Left ventricle myocardium superior (tissue), 1 donor: Measurements from ENCODE around the gene TMCC2. TPM values are rescaled to one million over a fixed set of nuclear protein-coding genes. Genes with fewer than 3 reads are reported as not detected.
A peak's percentile ranks its signal among the peaks of the same experiment; 100 is the strongest.

ENCODE experiments used
- ATAC-seq: fragments of 200-7000 bp; cut with Tn5 transposase; one replicate; pipeline ENCODE4 v1.9.1; 2020; ENCODE audit warnings: mild to moderate bottlenecking, moderate library complexity
- DNase-seq: peaks from one replicate; pipeline ENCODE4 v3.0.0-alpha.2; 2020
- intact Hi-C: fragments of 100-400 bp; cut with micrococcal nuclease; formaldehyde crosslinking; loops from one replicate; pipeline ENCODE4 v1.11.0; 2022
- total RNA-seq: library from RNA; stranded (reverse); fragmentation: NEBNext Ultra II Directional; extraction: Animal tissue kit (Norgen Biotek cat#: 25700); gene quantifications from one replicate; pipeline ENCODE4 v1.2.1, GENCODE V29; 2021
- donor health status: DM: no; HTN: yes; CAD: no; lungs with severe emphysema.

Gene TMCC2
- total RNA-seq, 1 donor from 2014 or later = 1.3 TPM

GRCh38 chr1:205236951-205237475, 9.3 kb downstream of the TMCC2 start:
- intact Hi-C loops = no loop called here
- DNase-seq (no peak), ATAC-seq (no peak)

- intact Hi-C loops = no loop called here
- no peak for DNase-seq
- ATAC-seq = peak; percentile 25
These were observed 10.1 kb downstream of the TMCC2 start for GRCh38 chr1:205237526-205238484.

GRCh38 chr1:205239078-205239477, 11.3 kb downstream of the TMCC2 start:
- no peak for ATAC-seq
- no peak for DNase-seq
- intact Hi-C loops = no loop called here

- intact Hi-C loops = no loop called here
- no peak for DNase-seq
- no peak for ATAC-seq
These were observed 12.4 kb downstream of the TMCC2 start for GRCh38 chr1:205240118-205240517.

DNA sequence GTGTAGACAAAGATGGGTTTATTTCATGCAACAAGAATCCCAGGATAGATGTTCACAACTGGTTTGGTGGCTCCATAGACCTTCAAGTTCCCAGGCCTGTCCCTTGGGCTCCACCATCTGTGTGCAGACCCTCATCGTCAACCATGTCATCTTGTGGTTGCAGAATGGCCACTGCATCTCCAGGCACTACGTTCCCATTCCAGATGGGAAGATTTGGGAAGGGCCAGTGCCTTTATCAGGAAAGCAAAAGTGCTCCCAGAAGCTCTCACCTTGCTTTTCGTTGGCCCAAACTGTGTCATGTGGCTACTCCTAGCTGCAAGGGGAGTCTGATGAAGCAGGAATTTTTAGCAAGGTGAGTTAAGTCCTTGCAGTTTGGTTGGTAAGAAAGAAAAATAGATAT, 12.8 kb downstream of the TMCC2 start:
- intact Hi-C loops = no loop called here
- no peak for DNase-seq
- no peak for ATAC-seq

DNA sequence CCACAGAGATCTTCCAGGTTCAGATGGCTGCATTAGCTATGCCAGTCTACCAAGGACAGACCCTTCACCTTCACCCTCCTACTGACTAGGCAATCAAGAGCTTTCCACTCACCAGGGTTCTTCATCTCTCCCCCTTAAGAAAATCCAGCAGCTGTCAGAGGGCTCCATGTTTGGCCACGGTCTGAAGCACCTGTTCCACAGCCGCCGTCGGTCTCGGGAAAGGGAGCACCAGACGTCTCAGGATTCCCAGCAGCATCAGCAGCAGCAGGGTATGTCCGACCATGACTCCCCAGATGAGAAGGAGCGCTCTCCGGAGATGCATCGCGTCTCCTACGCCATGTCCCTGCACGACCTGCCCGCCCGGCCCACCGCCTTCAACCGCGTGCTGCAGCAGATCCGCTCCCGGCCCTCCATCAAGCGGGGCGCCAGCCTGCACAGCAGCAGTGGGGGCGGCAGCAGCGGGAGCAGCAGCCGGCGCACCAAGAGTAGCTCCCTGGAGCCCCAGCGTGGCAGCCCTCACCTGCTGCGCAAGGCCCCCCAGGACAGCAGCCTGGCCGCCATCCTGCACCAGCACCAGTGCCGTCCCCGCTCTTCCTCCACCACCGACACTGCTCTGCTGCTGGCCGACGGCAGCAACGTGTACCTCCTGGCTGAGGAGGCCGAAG, 13.8 kb downstream of the TMCC2 start:
- DNase-seq (no peak), ATAC-seq (no peak)
- intact Hi-C loops = no loop called here

GRCh38 chr1:205243350-205244191, 15.8 kb downstream of the TMCC2 start:
- intact Hi-C loops = no loop called here
- ATAC-seq = no peak
- DNase-seq = no peak

DNA sequence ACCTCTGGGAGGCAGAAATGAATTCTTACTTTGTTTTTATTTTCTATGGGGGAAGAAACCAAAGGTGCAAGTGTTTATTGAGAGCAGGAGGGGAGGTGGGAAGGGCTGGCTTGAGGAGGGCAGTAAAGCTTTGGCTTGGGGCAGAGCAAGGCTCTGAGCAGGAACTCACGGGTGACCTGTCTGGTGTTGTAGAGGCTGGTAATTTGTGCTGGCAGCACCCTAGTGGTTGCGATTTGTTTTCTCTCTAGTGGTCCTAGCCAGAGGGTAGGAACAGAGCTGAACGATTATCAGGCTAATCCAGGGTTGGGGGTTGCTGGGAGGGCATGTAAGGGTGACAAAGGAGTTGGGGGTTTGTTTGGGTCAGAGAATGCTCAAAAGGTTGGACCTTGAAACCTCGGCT, 16.6 kb downstream of the TMCC2 start:
- intact Hi-C loops = no loop called here
- DNase-seq (no peak), ATAC-seq (no peak)

- intact Hi-C loops = no loop called here
- ATAC-seq (no peak), DNase-seq (no peak)
These were observed 17.4 kb downstream of the TMCC2 start for GRCh38 chr1:205245096-205245495.

DNA sequence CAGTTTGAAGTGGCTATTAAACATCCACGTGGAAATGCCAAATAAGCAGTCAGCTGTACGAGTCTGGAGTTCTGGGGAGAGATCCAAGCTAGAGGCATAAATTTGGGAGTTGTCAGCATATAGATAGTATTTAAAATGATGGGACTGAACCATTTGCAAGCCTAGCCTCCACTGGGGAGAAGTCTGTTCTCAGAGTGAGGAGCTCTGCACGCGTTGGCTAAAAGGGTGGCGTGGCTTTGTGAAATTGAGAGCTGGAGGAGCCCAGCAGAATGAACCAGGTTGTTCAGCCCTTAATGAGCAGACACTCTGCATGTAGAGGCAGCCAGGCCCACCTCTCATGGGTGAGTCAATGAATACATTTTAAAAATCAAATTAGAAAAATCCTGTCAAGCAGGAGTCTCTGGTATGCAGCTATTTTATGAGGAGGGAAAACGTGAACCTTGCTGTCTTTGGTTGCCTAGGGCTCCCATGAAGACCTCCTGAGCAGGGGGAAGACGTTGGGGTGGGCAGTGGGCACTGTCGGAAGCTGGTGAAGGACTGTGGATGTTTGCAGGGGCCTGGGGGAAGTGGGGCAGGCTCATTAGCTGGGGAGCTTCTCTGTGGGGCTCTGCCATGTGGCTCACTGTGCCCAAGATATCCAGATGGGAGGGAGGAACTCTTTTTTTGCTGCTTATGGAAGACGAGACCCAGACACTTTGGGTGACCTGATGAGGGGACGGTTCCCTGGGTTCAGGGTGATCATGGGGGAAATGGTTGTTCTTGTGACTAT, 18.8 kb downstream of the TMCC2 start:
- ATAC-seq (no peak), DNase-seq (no peak)
- intact Hi-C loops = no loop called here

DNA sequence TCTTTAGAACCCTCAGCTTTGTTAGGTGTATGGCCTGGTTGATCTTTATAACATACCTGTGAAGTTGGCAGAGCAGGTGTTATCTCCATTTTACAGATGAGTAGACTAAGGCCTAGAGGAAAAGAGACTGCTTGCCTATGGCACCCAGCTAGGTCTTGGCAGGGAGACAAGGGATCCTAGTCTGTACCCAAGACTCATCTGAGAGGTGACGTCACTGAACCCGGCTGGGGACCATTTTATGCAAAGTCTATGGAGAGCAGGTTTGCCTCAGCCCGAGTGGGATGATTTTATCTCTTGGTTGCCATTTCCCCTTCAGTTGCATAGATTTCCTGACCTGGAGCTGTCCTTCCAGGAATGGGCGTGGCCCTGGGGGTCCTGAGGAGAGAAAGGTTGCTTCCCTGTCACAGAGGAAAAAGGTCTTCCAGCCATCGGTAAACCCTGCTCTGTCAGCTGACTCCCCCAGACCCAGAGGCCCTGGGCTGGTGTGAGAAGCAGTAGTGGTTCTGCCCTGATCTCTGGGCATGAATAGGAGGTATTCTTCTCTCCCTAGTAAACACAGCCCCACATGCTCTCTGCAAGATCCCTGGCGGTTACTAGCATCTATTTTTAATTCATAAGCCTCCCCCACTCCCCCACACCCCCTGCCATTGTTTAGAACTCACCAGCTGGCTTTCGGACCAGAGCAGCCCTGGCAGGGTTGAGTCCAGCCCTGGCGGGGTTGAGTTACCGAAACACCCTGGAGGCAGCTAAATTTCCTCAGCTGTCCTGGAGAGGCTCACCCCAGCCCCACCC, 19.6 kb downstream of the TMCC2 start:
- DNase-seq (no peak), ATAC-seq (peak; percentile 72)
- intact Hi-C loops = no loop called here

DNA sequence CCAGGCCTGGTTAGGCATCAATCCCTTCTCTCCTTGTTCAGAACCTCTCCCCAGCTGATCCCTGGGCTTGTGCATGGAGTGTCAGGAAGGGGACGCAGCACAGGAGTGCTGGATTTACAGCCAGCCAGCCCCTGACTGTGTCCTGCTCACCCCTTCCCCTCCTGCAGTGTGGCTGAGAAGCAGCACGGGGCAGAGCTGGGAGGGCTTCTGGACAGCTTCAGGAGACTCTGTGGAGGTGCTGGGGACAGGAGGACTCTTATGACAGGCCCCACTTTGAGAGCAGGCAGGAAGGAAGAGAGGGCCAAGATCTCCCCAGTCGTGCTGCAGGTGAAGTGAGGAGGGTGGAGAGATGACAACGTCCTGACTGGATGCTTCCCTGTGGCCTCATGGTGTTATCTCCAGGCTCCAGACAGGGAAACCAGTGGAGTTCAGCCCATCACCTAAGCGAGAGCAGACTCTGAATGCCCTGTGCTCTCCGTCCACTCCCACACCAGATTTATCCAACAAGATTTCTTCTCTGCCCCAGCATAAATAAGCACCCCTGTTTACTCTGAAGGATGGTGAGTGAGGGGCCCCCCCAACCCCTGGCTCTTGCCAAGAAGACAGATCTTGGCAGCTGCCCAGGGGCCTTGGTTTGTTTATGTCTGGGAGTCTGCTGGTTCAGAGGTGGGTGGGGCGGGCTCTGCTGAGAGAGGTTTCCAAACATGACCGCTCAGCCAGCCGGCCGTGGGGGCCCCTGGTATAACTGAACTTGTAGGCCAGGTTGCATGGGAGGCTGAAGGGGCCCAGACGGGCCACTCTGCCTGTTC, 21.3 kb downstream of the TMCC2 start:
- DNase-seq (peak; percentile 50), ATAC-seq (peak; percentile 48)
- intact Hi-C loops = no loop called here

DNA sequence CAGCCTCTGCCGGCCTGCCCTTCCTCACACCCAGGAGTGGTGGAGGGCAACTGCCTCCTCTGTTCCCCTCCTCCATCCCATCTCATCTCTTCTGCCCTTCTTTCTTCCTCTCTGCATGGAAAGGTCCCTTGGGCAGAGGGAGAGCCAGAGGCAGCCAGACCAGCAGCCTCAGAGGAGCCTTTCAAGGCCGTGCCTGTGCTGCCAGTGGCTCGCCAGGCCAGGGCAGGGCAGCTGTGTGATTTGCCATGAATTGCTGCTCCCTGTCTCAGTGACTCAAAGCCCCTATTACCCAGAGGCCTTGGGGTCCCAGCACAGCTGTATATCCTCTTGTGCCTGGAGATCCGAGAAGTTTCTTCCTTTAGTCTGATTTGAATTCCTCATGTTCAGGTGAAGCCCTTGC, 21.9 kb downstream of the TMCC2 start:
- intact Hi-C loops = loop anchor here (10.0 kb wide), 1 partner anchor 265 kb away; no protein-coding TSS in a partner anchor
- DNase-seq = no peak
- no peak for ATAC-seq

- DNase-seq (no peak), ATAC-seq (no peak)
- intact Hi-C loops = loop anchor here (10.0 kb wide), 1 partner anchor 266 kb away; no protein-coding TSS in a partner anchor
These were observed 23.0 kb downstream of the TMCC2 start for GRCh38 chr1:205250699-205251098.

DNA sequence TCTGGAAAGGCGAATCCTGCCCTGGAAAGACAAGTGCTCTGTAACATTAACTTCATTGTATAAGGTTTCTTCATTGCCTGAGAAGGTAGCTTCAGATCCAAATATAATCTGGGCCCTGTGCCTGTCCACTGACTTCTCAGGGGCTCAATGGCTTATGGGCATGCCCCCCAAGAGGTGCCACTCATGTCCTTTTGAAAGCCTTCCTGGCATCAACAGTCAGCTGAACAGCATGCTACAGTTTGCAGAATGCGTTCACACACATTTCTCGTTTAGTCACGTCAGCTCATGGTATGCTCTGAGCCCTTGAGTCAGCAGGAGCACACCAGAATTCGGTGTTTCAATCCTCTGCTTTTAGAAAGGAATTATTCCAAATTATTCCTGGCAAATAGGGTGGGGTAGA, 23.8 kb downstream of the TMCC2 start:
- ATAC-seq = no peak
- intact Hi-C loops = loop anchor here (10.0 kb wide), 1 partner anchor 267 kb away; no protein-coding TSS in a partner anchor
- DNase-seq = no peak

DNA sequence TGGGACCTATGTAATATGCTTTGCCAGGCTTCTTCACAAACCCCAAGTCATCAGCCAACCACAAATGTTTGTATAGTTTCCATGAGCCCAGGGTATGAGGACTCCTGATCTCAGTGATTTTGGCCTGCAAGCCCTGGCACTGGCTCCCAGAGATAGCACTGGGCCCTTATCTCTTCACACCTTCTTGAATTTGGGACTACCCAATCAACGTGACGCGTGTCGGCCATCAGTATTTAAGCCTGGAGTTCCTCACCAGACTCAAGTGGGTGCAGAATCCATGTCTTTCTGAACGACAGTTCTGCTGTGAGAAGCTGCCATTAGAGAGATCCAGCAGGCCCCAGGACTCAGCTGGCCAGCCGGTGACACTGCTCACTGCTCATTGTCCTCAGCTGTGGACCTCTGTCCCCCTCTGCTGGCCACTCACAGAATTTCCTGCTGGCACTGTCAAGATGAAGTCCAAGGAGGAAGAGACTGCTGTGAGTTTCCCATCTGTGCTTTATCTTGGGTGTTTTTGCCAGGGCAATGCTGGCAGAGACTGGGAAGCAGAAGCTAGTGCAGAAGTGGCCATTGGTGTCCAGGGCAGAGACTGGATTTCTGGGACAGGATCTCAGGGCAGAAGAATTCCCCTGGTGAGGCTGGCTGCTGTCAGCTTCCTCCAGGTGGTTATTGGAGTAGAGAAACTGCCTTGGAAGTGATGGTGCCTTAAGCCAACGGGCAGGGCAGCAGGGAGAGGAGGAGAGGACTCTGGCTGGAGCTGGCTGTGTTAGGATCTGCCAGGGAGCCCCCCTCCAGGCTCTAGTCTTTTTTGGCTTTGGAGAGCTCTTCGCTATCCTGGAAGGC, 28.4 kb downstream of the TMCC2 start:
- intact Hi-C loops = loop anchor here (10.0 kb wide), 1 partner anchor 271 kb away; no protein-coding TSS in a partner anchor
- ATAC-seq = peak; percentile 93
- peak; percentile 92 for DNase-seq
